Measurements from ENCODE around the gene TPCN2. TPM values are rescaled to one million over a fixed set of nuclear protein-coding genes. Genes with fewer than 3 reads are reported as not detected.

Gene TPCN2
- total RNA-seq, 1 donor from 2014 or later, result 23.7 TPM

GRCh38 chr11:69027704-69028372, 20.9 kb upstream of the TPCN2 start:
- no peaks in the 10 kb centered on the region for H3K4me1 Mint-ChIP-seq
- H3K27me3 Mint-ChIP-seq (ENCODE audit: low read depth), result no peaks in the 10 kb centered on the region
- H3K9me3 Mint-ChIP-seq, result no peaks in the 10 kb centered on the region
- H3K27ac Mint-ChIP-seq, result no peak overlapping the region
- H3K36me3 Mint-ChIP-seq, result no peaks in the 10 kb centered on the region
- H3K4me3 Mint-ChIP-seq, result no peak overlapping the region
- TF ChIP-seq CTCF (IDR thresholded peaks at IDR 0.05; ENCODE audit: unreplicated experiment), result no peak
- no peak for DNase-seq (ENCODE audit: low spot score in 2 of 2, unreplicated experiment in 2 of 2)

- Mint-ChIP-seq H3K27me3 (ENCODE audit: low read depth) (no peaks in the 10 kb centered on the region), H3K36me3 (no peaks in the 10 kb centered on the region), H3K4me1 (no peaks in the 10 kb centered on the region), H3K27ac (no peak overlapping the region), H3K4me3 (no peak overlapping the region), H3K9me3 (no peaks in the 10 kb centered on the region)
- no peak for DNase-seq (ENCODE audit: low spot score in 2 of 2, unreplicated experiment in 2 of 2)
- TF ChIP-seq CTCF (IDR thresholded peaks at IDR 0.05; ENCODE audit: unreplicated experiment), result no peak
Measured at GRCh38 chr11:69030301-69030700, 18.4 kb upstream of the TPCN2 start.

GRCh38 chr11:69032833-69033232, 15.9 kb upstream of the TPCN2 start:
- no peaks in the 10 kb centered on the region for H3K36me3 Mint-ChIP-seq
- TF ChIP-seq CTCF (IDR thresholded peaks at IDR 0.05; ENCODE audit: unreplicated experiment), result no peak
- no peak overlapping the region for H3K27ac Mint-ChIP-seq
- H3K27me3 Mint-ChIP-seq (ENCODE audit: low read depth), result no peaks in the 10 kb centered on the region
- no peaks in the 10 kb centered on the region for H3K4me1 Mint-ChIP-seq
- H3K4me3 Mint-ChIP-seq, result no peak overlapping the region
- no peaks in the 10 kb centered on the region for H3K9me3 Mint-ChIP-seq
- no peak for DNase-seq (ENCODE audit: low spot score in 2 of 2, unreplicated experiment in 2 of 2)

- Mint-ChIP-seq H3K27ac (no peak overlapping the region), H3K9me3 (no peaks in the 10 kb centered on the region)
Measured at GRCh38 chr11:69033431-69033830, 15.3 kb upstream of the TPCN2 start.

GRCh38 chr11:69034123-69034867, 14.4 kb upstream of the TPCN2 start:
- Mint-ChIP-seq H3K4me1 (no peaks in the 10 kb centered on the region), H3K27ac (no peak overlapping the region), H3K36me3 (no peaks in the 10 kb centered on the region), H3K27me3 (ENCODE audit: low read depth) (no peaks in the 10 kb centered on the region), H3K4me3 (no peak overlapping the region), H3K9me3 (no peaks in the 10 kb centered on the region)
- DNase-seq (ENCODE audit: low spot score in 2 of 2, unreplicated experiment in 2 of 2), result no peak
- TF ChIP-seq CTCF (IDR thresholded peaks at IDR 0.05; ENCODE audit: unreplicated experiment), result no peak

More at GRCh38 chr11:69033431-69033830, 15.3 kb upstream of the TPCN2 start:
- H3K36me3 Mint-ChIP-seq, result no peaks in the 10 kb centered on the region
- no peaks in the 10 kb centered on the region for H3K4me1 Mint-ChIP-seq
- no peak for DNase-seq (ENCODE audit: low spot score in 2 of 2, unreplicated experiment in 2 of 2)
- H3K27me3 Mint-ChIP-seq (ENCODE audit: low read depth), result no peaks in the 10 kb centered on the region
- TF ChIP-seq CTCF (IDR thresholded peaks at IDR 0.05; ENCODE audit: unreplicated experiment), result no peak
- no peak overlapping the region for H3K4me3 Mint-ChIP-seq

Measured in mesothelial cell of epicardium (in vitro differentiated cells).